ENCODE results near the gene URGCP.
A peak's percentile ranks its signal among the peaks of the same experiment; 100 is the strongest.
"Not testable (repeated sequence)": the region's sequence is repeated elsewhere in the genome, so short reads cannot be mapped to it uniquely, and the experiment has no call there.

Gene URGCP

DNA sequence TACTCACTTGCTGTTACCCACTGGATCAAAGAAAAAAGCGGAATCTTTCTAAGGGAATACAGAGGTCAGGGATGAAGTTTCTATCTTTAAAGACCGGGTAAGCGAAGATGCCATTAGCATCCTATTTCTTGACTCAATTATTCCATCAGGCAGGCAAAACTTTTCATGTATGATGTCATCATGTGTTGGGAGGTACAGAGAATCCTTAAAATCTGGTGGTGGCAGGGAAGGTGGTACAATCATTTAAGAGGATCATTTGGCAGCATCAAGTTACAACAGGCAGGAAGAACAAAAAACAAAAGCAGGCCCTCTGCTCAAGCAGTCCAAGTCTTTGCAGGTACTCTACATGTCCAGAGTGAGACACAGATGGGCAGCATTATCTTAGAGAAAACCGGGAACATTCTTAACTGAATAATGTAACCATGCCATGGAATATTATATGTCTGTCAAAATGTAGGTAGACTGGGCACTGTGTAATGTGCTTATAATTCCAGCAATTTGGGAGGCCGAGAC, 3.8 kb downstream of the URGCP start:
- H3K79me2 ChIP-seq (ENCODE audit: control insufficient read depth, insufficient read depth, low read length, poor library complexity) = peaks cover 5% of the 10 kb centered on the region
- no CpG with 5 or more reads among the region's 5 CpGs for WGBS (ENCODE audit: extremely low coverage, insufficient coverage, insufficient read length)
- no peaks in the 10 kb centered on the region for H3K9me3 ChIP-seq (ENCODE audit: insufficient read depth, low read depth, low read length)
- H3K79me1 ChIP-seq (ENCODE audit: low read length) = peaks cover 2% of the 10 kb centered on the region
- no peak overlapping the region for H4K8ac ChIP-seq (ENCODE audit: low read depth, low read length)
- no peaks in the 10 kb centered on the region for H3K36me3 ChIP-seq (ENCODE audit: control insufficient read depth in 1 of 2, insufficient read depth in 2 of 2, low read length in 2 of 2)
- no peak overlapping the region for H3K4ac ChIP-seq (ENCODE audit: low read depth, low read length)
- no peak overlapping the region for H3K4me2 ChIP-seq (ENCODE audit: low read length)
- no peak overlapping the region for H3K18ac ChIP-seq (ENCODE audit: low read length)
- no peaks in the 10 kb centered on the region for H3K27me3 ChIP-seq (ENCODE audit: insufficient read depth, low read length)
- no peak overlapping the region for H3K27ac ChIP-seq (ENCODE audit: low read depth, low read length)
- DNase-seq = no peak
- H2BK12ac ChIP-seq (ENCODE audit: low read length) = no peak overlapping the region
- H2BK5ac ChIP-seq (ENCODE audit: low read depth, low read length, poor library complexity) = no peak overlapping the region
- H3K4me3 ChIP-seq (ENCODE audit: low read depth, low read length) = no peak overlapping the region
- no peak overlapping the region for H3K23ac ChIP-seq (ENCODE audit: low read length)
- H4K91ac ChIP-seq (ENCODE audit: low read depth, low read length) = no peak overlapping the region
- H3K9ac ChIP-seq (ENCODE audit: low read length) = no peak overlapping the region
- H2AFZ ChIP-seq (ENCODE audit: insufficient read depth, low read length, poor library complexity) = no peak overlapping the region
- H3K4me1 ChIP-seq (ENCODE audit: control insufficient read depth in 1 of 2, insufficient read depth in 2 of 2, low read length in 2 of 2) = peaks cover 0 to 4% of the 10 kb centered on the region in 2 experiments
- no peak overlapping the region for H2BK120ac ChIP-seq (ENCODE audit: insufficient read depth, low read length, poor library complexity)
- no peak overlapping the region for H4K12ac ChIP-seq (ENCODE audit: low read depth, low read length)
- H2AK5ac ChIP-seq (ENCODE audit: low read length) = no peak overlapping the region
- no peak overlapping the region for H3K14ac ChIP-seq (ENCODE audit: low read length)

DNA sequence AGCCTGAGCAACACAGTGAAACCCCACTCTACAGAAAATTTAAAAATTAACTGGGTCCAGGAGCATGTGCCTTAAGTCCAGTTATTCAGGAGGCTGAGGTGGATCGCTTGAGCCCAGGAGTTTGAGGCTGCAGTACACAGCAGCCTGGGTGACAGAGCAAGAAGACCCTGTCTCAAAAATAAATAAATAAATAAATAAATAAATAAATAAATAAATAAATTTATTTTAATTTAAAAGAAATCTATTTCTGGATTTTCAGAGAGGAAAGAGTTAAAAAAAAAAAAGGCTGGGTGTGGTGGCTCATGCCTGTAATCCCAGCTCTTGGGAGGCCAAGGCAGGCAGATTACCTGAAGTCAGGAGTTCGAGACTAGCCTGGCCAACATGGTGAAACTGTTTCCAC, 7.8 kb downstream of the URGCP start:
- H4K12ac ChIP-seq (ENCODE audit: low read depth, low read length); H3K23ac ChIP-seq (ENCODE audit: low read length); H3K36me3 ChIP-seq (ENCODE audit: control insufficient read depth in 1 of 2, insufficient read depth in 2 of 2, low read length in 2 of 2); H2AK5ac ChIP-seq (ENCODE audit: low read length); H3K18ac ChIP-seq (ENCODE audit: low read length); H3K4me2 ChIP-seq (ENCODE audit: low read length); DNase-seq; H3K4ac ChIP-seq (ENCODE audit: low read depth, low read length); H3K14ac ChIP-seq (ENCODE audit: low read length); H3K79me2 ChIP-seq (ENCODE audit: control insufficient read depth, insufficient read depth, low read length, poor library complexity); H3K4me3 ChIP-seq (ENCODE audit: low read depth, low read length); H3K27me3 ChIP-seq (ENCODE audit: insufficient read depth, low read length); H3K9ac ChIP-seq (ENCODE audit: low read length); H2BK120ac ChIP-seq (ENCODE audit: insufficient read depth, low read length, poor library complexity); H3K4me1 ChIP-seq (ENCODE audit: control insufficient read depth in 1 of 2, insufficient read depth in 2 of 2, low read length in 2 of 2); H4K91ac ChIP-seq (ENCODE audit: low read depth, low read length); H2BK5ac ChIP-seq (ENCODE audit: low read depth, low read length, poor library complexity); H3K9me3 ChIP-seq (ENCODE audit: insufficient read depth, low read depth, low read length); H2AFZ ChIP-seq (ENCODE audit: insufficient read depth, low read length, poor library complexity); H3K79me1 ChIP-seq (ENCODE audit: low read length); H2BK12ac ChIP-seq (ENCODE audit: low read length); H3K27ac ChIP-seq (ENCODE audit: low read depth, low read length); H4K8ac ChIP-seq (ENCODE audit: low read depth, low read length): not testable (repeated sequence)
- WGBS (ENCODE audit: extremely low coverage, insufficient coverage, insufficient read length) = no CpG with 5 or more reads among the region's 2 CpGs

DNA sequence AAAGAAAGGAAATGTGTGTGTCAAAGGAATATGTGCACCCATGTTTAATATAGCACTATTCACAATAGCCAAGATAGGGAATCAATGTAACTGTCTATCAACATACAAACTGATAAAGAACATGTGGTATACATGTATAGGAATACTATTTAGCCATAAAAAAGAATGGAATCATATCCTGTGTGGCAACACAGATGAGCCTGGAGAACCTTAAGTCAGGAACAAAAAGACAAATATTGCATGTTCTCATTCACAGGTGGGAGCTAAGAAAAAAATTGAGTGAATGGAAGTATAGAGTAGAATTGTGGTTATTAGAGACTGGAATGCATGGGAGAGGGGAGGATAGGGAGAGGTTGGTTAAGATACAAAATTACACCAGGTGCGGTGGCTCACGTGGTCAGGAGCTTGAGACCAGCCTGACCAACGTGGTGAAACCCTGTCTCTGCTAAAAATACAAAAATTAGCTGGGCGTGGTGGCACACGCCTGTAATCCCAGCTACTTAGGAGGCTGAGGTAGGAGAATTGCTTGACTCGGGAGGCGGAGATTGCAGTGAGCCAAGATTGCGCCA, 10.5 kb downstream of the URGCP start:
- Histone ChIP-seq H3K27ac (ENCODE audit: low read depth, low read length) (no peak overlapping the region), H2AFZ (ENCODE audit: insufficient read depth, low read length, poor library complexity) (no peak overlapping the region), H3K9me3 (ENCODE audit: insufficient read depth, low read depth, low read length) (no peaks in the 10 kb centered on the region), H4K8ac (ENCODE audit: low read depth, low read length) (no peak overlapping the region), H3K36me3 (ENCODE audit: control insufficient read depth in 1 of 2, insufficient read depth in 2 of 2, low read length in 2 of 2) (no peaks in the 10 kb centered on the region), H4K12ac (ENCODE audit: low read depth, low read length) (no peak overlapping the region), H2BK5ac (ENCODE audit: low read depth, low read length, poor library complexity) (no peak overlapping the region), H3K14ac (ENCODE audit: low read length) (no peak overlapping the region), H3K4me2 (ENCODE audit: low read length) (no peak overlapping the region), H3K23ac (ENCODE audit: low read length) (no peak overlapping the region), H3K4ac (ENCODE audit: low read depth, low read length) (no peak overlapping the region), H3K4me3 (ENCODE audit: low read depth, low read length) (no peak overlapping the region), H3K9ac (ENCODE audit: low read length) (no peak overlapping the region), H4K91ac (ENCODE audit: low read depth, low read length) (no peak overlapping the region), H3K18ac (ENCODE audit: low read length) (no peak overlapping the region), H2BK12ac (ENCODE audit: low read length) (no peak overlapping the region), H3K4me1 (ENCODE audit: control insufficient read depth in 1 of 2, insufficient read depth in 2 of 2, low read length in 2 of 2) (no peaks in the 10 kb centered on the region), H2AK5ac (ENCODE audit: low read length) (no peak overlapping the region), H3K79me2 (ENCODE audit: control insufficient read depth, insufficient read depth, low read length, poor library complexity) (no peaks in the 10 kb centered on the region), H3K27me3 (ENCODE audit: insufficient read depth, low read length) (no peaks in the 10 kb centered on the region), H3K79me1 (ENCODE audit: low read length) (no peaks in the 10 kb centered on the region), H2BK120ac (ENCODE audit: insufficient read depth, low read length, poor library complexity) (no peak overlapping the region)
- no CpG with 5 or more reads among the region's 8 CpGs for WGBS (ENCODE audit: extremely low coverage, insufficient coverage, insufficient read length)
- DNase-seq = peak; percentile 43 to 64

DNA sequence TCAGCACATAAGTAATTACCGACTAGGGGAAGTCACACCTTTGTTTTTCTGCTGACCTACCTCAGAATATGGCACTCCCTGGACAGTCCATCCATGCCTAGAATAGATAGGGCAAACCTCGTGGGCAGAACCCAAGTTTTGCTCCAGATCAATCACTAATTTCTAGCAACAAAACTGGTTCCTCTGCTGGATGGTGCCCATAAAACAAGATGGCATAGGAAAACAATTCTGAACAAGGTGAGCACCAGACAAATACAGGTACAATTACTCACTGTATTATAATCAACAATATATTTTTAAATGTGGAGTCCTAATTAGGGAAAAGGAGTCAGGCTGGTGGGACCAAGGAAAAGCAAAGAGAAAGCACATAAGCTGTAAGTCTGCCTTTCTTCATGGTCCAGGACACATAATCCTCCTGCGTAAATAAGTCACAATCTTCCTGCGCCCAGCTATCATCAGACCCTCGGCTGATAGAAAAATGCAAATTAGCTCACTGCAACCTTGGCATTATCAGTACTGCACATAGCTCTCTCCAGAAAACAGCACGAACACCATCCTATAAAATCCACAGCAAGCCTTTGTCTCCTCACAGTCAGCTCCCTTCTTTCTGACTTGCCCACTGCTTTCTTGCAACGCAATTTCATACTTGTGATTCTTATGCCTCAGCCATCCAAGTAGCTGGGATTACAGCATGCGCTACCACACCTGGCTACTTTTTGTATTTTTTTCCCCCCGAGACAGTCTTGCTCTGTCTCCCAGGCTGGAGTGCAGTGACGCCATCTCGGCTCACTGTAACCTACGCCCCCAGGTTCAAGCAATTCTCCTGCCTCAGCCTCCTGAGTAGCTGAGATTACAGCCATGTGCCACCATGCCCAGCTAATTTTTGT, 15.1 kb downstream of the URGCP start:
- Histone ChIP-seq H3K4me3 (ENCODE audit: low read depth, low read length) (no peak overlapping the region), H3K9ac (ENCODE audit: low read length) (no peak overlapping the region), H3K4me1 (ENCODE audit: control insufficient read depth in 1 of 2, insufficient read depth in 2 of 2, low read length in 2 of 2) (peaks cover 0 to 3% of the 10 kb centered on the region in 2 experiments), H3K36me3 (ENCODE audit: control insufficient read depth in 1 of 2, insufficient read depth in 2 of 2, low read length in 2 of 2) (no peaks in the 10 kb centered on the region), H3K27me3 (ENCODE audit: insufficient read depth, low read length) (no peaks in the 10 kb centered on the region), H3K9me3 (ENCODE audit: insufficient read depth, low read depth, low read length) (no peaks in the 10 kb centered on the region), H2AK5ac (ENCODE audit: low read length) (no peak overlapping the region), H2AFZ (ENCODE audit: insufficient read depth, low read length, poor library complexity) (no peak overlapping the region), H2BK12ac (ENCODE audit: low read length) (no peak overlapping the region), H3K23ac (ENCODE audit: low read length) (no peak overlapping the region), H3K79me1 (ENCODE audit: low read length) (no peaks in the 10 kb centered on the region), H3K14ac (ENCODE audit: low read length) (no peak overlapping the region), H3K27ac (ENCODE audit: low read depth, low read length) (no peak overlapping the region), H3K4ac (ENCODE audit: low read depth, low read length) (no peak overlapping the region), H3K18ac (ENCODE audit: low read length) (peak overlapping the region; percentile 74), H2BK120ac (ENCODE audit: insufficient read depth, low read length, poor library complexity) (no peak overlapping the region), H4K8ac (ENCODE audit: low read depth, low read length) (no peak overlapping the region), H4K91ac (ENCODE audit: low read depth, low read length) (no peak overlapping the region), H2BK5ac (ENCODE audit: low read depth, low read length, poor library complexity) (no peak overlapping the region), H3K4me2 (ENCODE audit: low read length) (no peak overlapping the region), H3K79me2 (ENCODE audit: control insufficient read depth, insufficient read depth, low read length, poor library complexity) (no peaks in the 10 kb centered on the region), H4K12ac (ENCODE audit: low read depth, low read length) (no peak overlapping the region)
- no CpG with 5 or more reads among the region's 12 CpGs for WGBS (ENCODE audit: extremely low coverage, insufficient coverage, insufficient read length)
- peak; percentile 75 to 87 for DNase-seq
